LNCAP (cell line): ENCODE data around the gene UNC5B.
A peak's percentile ranks its signal among the peaks of the same experiment; 100 is the strongest.

Source experiments
- TF ChIP-seq, protein P1 (sequence below): fragments of 450-650 bp; IDR thresholded peaks from 2 replicates; pipeline ENCODE4 v1.5.1; 2017; ENCODE audit warnings: mild to moderate bottlenecking

The UNC5B gene

GRCh38 chr10:71209352-71209715 lies 3.0 kb upstream of the UNC5B start:
- TF ChIP-seq, protein P1, sequence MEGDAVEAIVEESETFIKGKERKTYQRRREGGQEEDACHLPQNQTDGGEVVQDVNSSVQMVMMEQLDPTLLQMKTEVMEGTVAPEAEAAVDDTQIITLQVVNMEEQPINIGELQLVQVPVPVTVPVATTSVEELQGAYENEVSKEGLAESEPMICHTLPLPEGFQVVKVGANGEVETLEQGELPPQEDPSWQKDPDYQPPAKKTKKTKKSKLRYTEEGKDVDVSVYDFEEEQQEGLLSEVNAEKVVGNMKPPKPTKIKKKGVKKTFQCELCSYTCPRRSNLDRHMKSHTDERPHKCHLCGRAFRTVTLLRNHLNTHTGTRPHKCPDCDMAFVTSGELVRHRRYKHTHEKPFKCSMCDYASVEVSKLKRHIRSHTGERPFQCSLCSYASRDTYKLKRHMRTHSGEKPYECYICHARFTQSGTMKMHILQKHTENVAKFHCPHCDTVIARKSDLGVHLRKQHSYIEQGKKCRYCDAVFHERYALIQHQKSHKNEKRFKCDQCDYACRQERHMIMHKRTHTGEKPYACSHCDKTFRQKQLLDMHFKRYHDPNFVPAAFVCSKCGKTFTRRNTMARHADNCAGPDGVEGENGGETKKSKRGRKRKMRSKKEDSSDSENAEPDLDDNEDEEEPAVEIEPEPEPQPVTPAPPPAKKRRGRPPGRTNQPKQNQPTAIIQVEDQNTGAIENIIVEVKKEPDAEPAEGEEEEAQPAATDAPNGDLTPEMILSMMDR: peak; percentile 15; the same call in 1 of the 2 replicates

GRCh38 chr10:71209731-71210541 lies 2.4 kb upstream of the UNC5B start:
- TF ChIP-seq, protein P1: no peak

GRCh38 chr10:71210542-71210871 lies 1.9 kb upstream of the UNC5B start:
- TF ChIP-seq, protein P1: no peak

- TF ChIP-seq, protein P1: no peak
These were observed 1.3 kb upstream of the UNC5B start for GRCh38 chr10:71211053-71211452.

GRCh38 chr10:71211775-71212317 lies 524 bp upstream of the UNC5B start:
- TF ChIP-seq, protein P1: no peak

DNA sequence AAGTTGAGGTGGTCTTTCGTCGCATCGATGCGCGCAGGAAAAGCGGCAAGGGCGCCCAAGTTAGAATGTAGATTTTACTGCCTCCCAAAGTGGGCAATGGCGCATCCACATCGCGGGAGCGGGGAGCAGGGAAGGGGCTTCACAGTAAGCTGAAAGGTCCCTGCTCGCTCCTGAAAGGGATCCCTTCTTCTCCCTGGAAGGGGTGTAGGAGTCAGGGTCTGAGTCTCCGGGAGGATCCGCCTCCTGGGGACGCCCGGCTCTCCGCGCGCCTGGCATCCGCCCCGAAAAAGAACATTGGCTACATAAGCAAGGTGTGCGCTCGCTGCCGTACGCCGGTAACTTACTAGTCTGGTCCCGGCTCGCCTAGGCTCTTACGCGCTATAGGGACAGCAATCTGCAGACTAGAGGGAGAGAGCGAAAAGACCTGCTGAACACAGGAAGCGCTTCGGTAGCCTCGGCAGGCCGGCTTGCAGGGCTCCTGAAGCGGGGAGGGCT lies 804 bp downstream of the UNC5B start:
- TF ChIP-seq, protein P1: no peak

GRCh38 chr10:71213761-71214440 lies 1.5 kb downstream of the UNC5B start:
- TF ChIP-seq, protein P1: no peak
